GM12878 (cell line): ENCODE measurements around the gene CHIT1. TPM values are rescaled to one million over a fixed set of nuclear protein-coding genes. Genes with fewer than 3 reads are reported as not detected.

Experiments used
- ATAC-seq: fragments of 200-7000 bp; cut with Tn5 transposase; 3 replicates; pipeline ENCODE4 v1.9.1; 2020; ENCODE audit warnings: mild to moderate bottlenecking, moderate library complexity
- BruUV-seq: library from RNA; stranded (reverse); fragments of 400-500 nt; replicated peaks from 2 replicates; lab custom pipeline; 2021; lab: Mats Ljungman, UMichigan
- CTCF ChIA-PET: fragments of 300-600 bp; sonication (Branson Sonifier 250); formaldehyde crosslinking; extraction: SDS; loops from one replicate; lab custom pipeline; 2021; ENCODE audit warnings: inconsistent platforms; lab: Yijun Ruan, JAX
- POLR2A ChIA-PET: fragments of 350-600 bp; formaldehyde crosslinking; extraction: SDS; loops from one replicate; lab custom pipeline; 2021; ENCODE audit warnings: inconsistent platforms; lab: Charles Lee
- RAD21 ChIA-PET: fragments of 300-600 bp; sonication (Branson Sonifier 250); formaldehyde crosslinking; loops from one replicate; lab custom pipeline; 2023; ENCODE audit warnings: antibody characterized with exemption; ENCODE audit not compliant: unreplicated experiment; lab: Charles Lee
- SMC1A ChIA-PET: fragments of 300-600 bp; sonication (Branson Sonifier 250); formaldehyde crosslinking; loops from one replicate; lab custom pipeline; 2023; ENCODE audit not compliant: unreplicated experiment, uncharacterized antibody; lab: Charles Lee
- DNase-seq: peaks from one replicate; pipeline ENCODE4 v3.0.0-alpha.2; 2011; ENCODE audit warnings: low read depth, low spot score
- FAIRE-seq: peaks from 3 replicates; lab custom pipeline; 2011; peaks lifted over from hg19 to GRCh38; lab: Jason Lieb, UNC
- H2AFZ ChIP-seq: 2 replicates; pipeline ENCODE4 v1.6.0; 2011; ENCODE audit warnings: low read depth, low read length, control low read depth; ENCODE audit not compliant: control insufficient read depth
- H3K27ac ChIP-seq: 2 replicates; pipeline ENCODE4 v1.5.1; 2011; ENCODE audit warnings: control low read depth; ENCODE audit not compliant: control insufficient read depth, insufficient read depth
- H3K27me3 ChIP-seq, 2 experiments: replicated peaks in 1 of 2; 2 replicates each; pipeline versions ENCODE4 v1.6.0 to v1.6.1; 2011; ENCODE audit warnings: low read length in 1 of 2; ENCODE audit not compliant: control insufficient read depth in 2 of 2, insufficient read depth in 2 of 2
- H3K36me3 ChIP-seq, 2 experiments: 2 replicates each; pipeline ENCODE4 v1.5.1; 2011; ENCODE audit warnings: low read length in 1 of 2; ENCODE audit not compliant: control insufficient read depth in 2 of 2, insufficient read depth in 2 of 2
- H3K4me1 ChIP-seq: 2 replicates; pipeline ENCODE4 v1.6.1; 2011; ENCODE audit warnings: mild to moderate bottlenecking, low read length, moderate library complexity, mixed read lengths; ENCODE audit not compliant: control insufficient read depth, insufficient read depth
- H3K4me2 ChIP-seq: 2 replicates; pipeline ENCODE4 v1.6.0; 2011; ENCODE audit warnings: control low read depth; ENCODE audit not compliant: control insufficient read depth, insufficient read depth
- H3K4me3 ChIP-seq: fragments of 200-600 bp; sonication (generic); 2 replicates; pipeline ENCODE4 v1.5.1; 2016
- H3K79me2 ChIP-seq: 2 replicates; pipeline ENCODE4 v1.6.0; 2011; ENCODE audit warnings: low read length; ENCODE audit not compliant: control insufficient read depth, insufficient read depth
- H3K9ac ChIP-seq: 2 replicates; pipeline ENCODE4 v1.8.0; 2011; ENCODE audit warnings: low read length, control low read depth, mixed read lengths; ENCODE audit not compliant: control insufficient read depth, insufficient read depth
- H3K9me3 ChIP-seq: replicated peaks from 3 replicates; pipeline ENCODE4 v1.5.1; 2011; ENCODE audit warnings: mild to moderate bottlenecking, low read length; ENCODE audit not compliant: control insufficient read depth, insufficient read depth
- H4K20me1 ChIP-seq: 2 replicates; pipeline ENCODE4 v1.6.0; 2011; ENCODE audit not compliant: control insufficient read depth, insufficient read depth
- BCLAF1 ChIP-seq: fragments of 450-650 bp; IDR thresholded peaks from 2 replicates; pipeline ENCODE4 v1.6.1; 2017; ENCODE audit warnings: antibody characterized with exemption, mild to moderate bottlenecking, moderate library complexity
- E4F1 ChIP-seq: fragments of 450-650 bp; IDR thresholded peaks from 2 replicates; pipeline ENCODE4 v1.6.1; 2018; ENCODE audit warnings: borderline replicate concordance, mild to moderate bottlenecking; ENCODE audit not compliant: partially characterized antibody
- NBN ChIP-seq: fragments of 450-650 bp; IDR thresholded peaks from 2 replicates; pipeline ENCODE4 v1.6.1; 2016
- SREBF1 ChIP-seq: IDR thresholded peaks from 2 replicates; pipeline ENCODE4 v1.6.1; 2012; ENCODE audit warnings: mild to moderate bottlenecking, low read length
- SREBF2 ChIP-seq: IDR thresholded peaks from 2 replicates; pipeline ENCODE4 v1.6.1; 2012; ENCODE audit warnings: mild to moderate bottlenecking, low read length
- ZBTB33 ChIP-seq: fragments of 450-650 bp; IDR thresholded peaks from 2 replicates; pipeline ENCODE4 v1.6.1; 2017; ENCODE audit warnings: mild to moderate bottlenecking
- WGBS: methylation state at CpG from one replicate; pipeline ENCODE4 v1.1.6; 2016; ENCODE audit warnings: low lambda C conversion rate; ENCODE audit not compliant: insufficient replicate concordance, insufficient coverage; ENCODE audit errors: missing lambda C conversion rate; 5-methylcytosine and 5-hydroxymethylcytosine counted together
- in situ Hi-C: fragments of 300-500 bp; cut with MboI; formaldehyde crosslinking; loops from 9 replicates; pipeline ENCODE4 v1.14.3; 2018; ENCODE audit warnings: mixed read lengths
- intact Hi-C: fragments of 100-400 bp; cut with micrococcal nuclease; formaldehyde crosslinking; loops from one replicate; pipeline ENCODE4 v1.14.2; 2022; ENCODE audit not compliant: unreplicated experiment
- polyA plus RNA-seq, 11 experiments: library from polyadenylated mRNA; depleted of rRNA in 4 of 11; unstranded in 6 of 11; stranded (reverse) in 5 of 11; fragments of >200 nt; fragmentation: Nextera tagmentation in 4 of 11; fragmentation: Illumina TruSeq in 1 of 11; extraction: Ambion mirVana in 4 of 11; extraction: Trizol in 1 of 11; gene quantifications; 1 replicate in 1 of 11; 2 replicates in 10 of 11; pipeline versions ENCODE4 v1.2.1 to v1.2.3, GENCODE V29; 2011 to 2016; ENCODE audit warnings: inconsistent platforms in 2 of 11, missing spikeins in 2 of 11, low read depth in 1 of 11
- total RNA-seq, 4 experiments: library from RNA; depleted of rRNA in 3 of 4; stranded (reverse); fragments of >200 nt in 3 of 4; fragmentation: Illumina TruSeq in 1 of 4; extraction: Trizol in 1 of 4; gene quantifications; 2 replicates each; pipeline versions ENCODE4 v1.2.1 to v1.2.3, GENCODE V29; 2013 to 2021
- TF ChIP-seq, protein P1 (sequence below): IDR thresholded peaks from 2 replicates; pipeline ENCODE4 v1.6.1; 2011; ENCODE audit warnings: borderline replicate concordance, low read depth, mild to moderate bottlenecking, moderate library complexity, low read length; ENCODE audit not compliant: insufficient read depth, poor library complexity, severe bottlenecking
- TF ChIP-seq, protein P2 (sequence below): IDR thresholded peaks from 2 replicates; pipeline ENCODE4 v1.6.1; 2011; ENCODE audit warnings: low read depth, mild to moderate bottlenecking, low read length, moderate library complexity, borderline replicate concordance; ENCODE audit errors: extremely low read depth

CHIT1 gene
- total and polyA plus RNA-seq, 10 of the 15 experiments (the other 5 are each of a cell fraction or from before 2014, with no cell fraction given): 0.02 to 2.1 (median 0.76) TPM

DNA sequence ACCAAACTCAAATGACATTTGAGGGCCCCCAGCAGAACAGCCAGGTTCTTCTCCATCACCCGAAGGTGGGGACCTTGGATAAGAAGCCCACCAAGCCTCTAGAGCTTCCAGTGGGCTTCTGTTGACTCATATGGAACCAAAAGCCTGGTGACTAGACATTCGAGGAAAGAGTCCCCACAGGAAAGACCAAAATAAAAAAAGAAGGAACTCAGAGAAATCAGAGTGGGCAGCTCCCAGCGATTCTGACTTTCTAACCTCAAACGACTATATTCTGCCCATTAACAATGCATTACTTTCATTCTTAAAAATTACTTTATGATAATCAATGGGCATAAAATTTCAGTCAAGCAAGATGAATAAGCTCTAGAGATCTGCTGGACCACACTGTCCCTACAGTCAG lies 9.6 kb upstream of the CHIT1 start:
- intact Hi-C loops: no loop called here
- Histone ChIP-seq H3K4me2 (no peak overlapping the region), H4K20me1 (no peaks in the 10 kb centered on the region), H3K27ac (no peak overlapping the region), H3K4me1 (no peaks in the 10 kb centered on the region), H2AFZ (no peak overlapping the region), H3K27me3 (no peaks in the 10 kb centered on the region), H3K36me3 (no peaks in the 10 kb centered on the region), H3K4me3 (no peak overlapping the region), H3K9me3 (peaks cover 3% of the 10 kb centered on the region; the same call in 2 of the 3 replicates), H3K9ac (no peak overlapping the region), H3K79me2 (no peaks in the 10 kb centered on the region)
- POLR2A ChIA-PET: no interaction called here
- CTCF ChIA-PET: interaction anchor here (1.0 to 1.7 kb wide), 4 partner anchors 29 to 121 kb away, joined by 3 to 5 read pairs (median 3); no protein-coding TSS in a partner anchor
- no peak for TF ChIP-seq NBN
- TF ChIP-seq SREBF2: no peak
- TF ChIP-seq, protein P1, sequence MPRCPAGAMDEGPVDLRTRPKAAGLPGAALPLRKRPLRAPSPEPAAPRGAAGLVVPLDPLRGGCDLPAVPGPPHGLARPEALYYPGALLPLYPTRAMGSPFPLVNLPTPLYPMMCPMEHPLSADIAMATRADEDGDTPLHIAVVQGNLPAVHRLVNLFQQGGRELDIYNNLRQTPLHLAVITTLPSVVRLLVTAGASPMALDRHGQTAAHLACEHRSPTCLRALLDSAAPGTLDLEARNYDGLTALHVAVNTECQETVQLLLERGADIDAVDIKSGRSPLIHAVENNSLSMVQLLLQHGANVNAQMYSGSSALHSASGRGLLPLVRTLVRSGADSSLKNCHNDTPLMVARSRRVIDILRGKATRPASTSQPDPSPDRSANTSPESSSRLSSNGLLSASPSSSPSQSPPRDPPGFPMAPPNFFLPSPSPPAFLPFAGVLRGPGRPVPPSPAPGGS: no peak
- no peak for TF ChIP-seq BCLAF1
- TF ChIP-seq ZBTB33: no peak
- TF ChIP-seq, protein P2, sequence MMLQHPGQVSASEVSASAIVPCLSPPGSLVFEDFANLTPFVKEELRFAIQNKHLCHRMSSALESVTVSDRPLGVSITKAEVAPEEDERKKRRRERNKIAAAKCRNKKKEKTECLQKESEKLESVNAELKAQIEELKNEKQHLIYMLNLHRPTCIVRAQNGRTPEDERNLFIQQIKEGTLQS: no peak
- no peak for TF ChIP-seq SREBF1
- no peak for TF ChIP-seq E4F1
- in situ Hi-C loops: no loop called here
- ATAC-seq: no peak
- BruUV-seq: no TSS peak
- FAIRE-seq: no peak
- RAD21 ChIA-PET: no interaction called here
- SMC1A ChIA-PET: interaction anchor here (1.4 kb wide), 1 partner anchor 30 kb away, joined by 4 read pairs; no protein-coding TSS in a partner anchor
- 24% methylated on average over 4 of the region's 4 CpGs for WGBS
- DNase-seq: no peak
